ENCODE data around the gene BICC1. TPM values are rescaled to one million over a fixed set of nuclear protein-coding genes. Genes with fewer than 3 reads are reported as not detected.
A peak's percentile ranks its signal among the peaks of the same experiment; 100 is the strongest.

BICC1 gene
- total RNA-seq (2014; rRNA removed) (11.9 and 13.9 TPM in 2 replicates), Bru-seq, nascent RNA (percentile 70 among the genes with signal in this experiment), BruChase-seq, experiment 1, labeled RNA remaining after a 6-hour chase (percentile 58 among the genes with signal in this experiment), BruChase-seq, experiment 2, labeled RNA remaining after a 2-hour chase (percentile 61 among the genes with signal in this experiment)
- long read RNA-seq, full-length matches to known transcripts: 5 of 17 reads
- long read RNA-seq, partial matches to known transcripts: 4 of 17 reads
- long read RNA-seq, other reads (novel, unspliced or antisense): 8 of 17 reads

- CTCF ChIA-PET: interaction anchor here (1.4 kb wide), 1 partner anchor 18 kb away, joined by 3 read pairs; no protein-coding TSS in a partner anchor
- no peak for TF ChIP-seq EZH2 (IDR thresholded peaks at IDR 0.05; ENCODE audit: low read length, unreplicated experiment)
- no peak for TF ChIP-seq EZH2phosphoT487 (IDR thresholded peaks at IDR 0.05; ENCODE audit: borderline replicate concordance, low read length)
- no peak for TF ChIP-seq CTCF (conservative IDR thresholded peaks at IDR 0.05; ENCODE audit: low read depth, low read length)
- peak within 1 kb of the TSS; percentile 57 for H3K9ac ChIP-seq (ENCODE audit: low read length)
Measured at GRCh38 chr10:58512491-58513187, at the start of gene BICC1. TSS of gene BICC1 (plus strand) at chr10:58512872. CDS start at chr10:58513144, 272 bp downstream.

GRCh38 chr10:58464956-58465355, 47.7 kb upstream of the BICC1 start:
- Histone ChIP-seq H3K36me3 (ENCODE audit: low read depth, low read length) (no peaks in the 10 kb centered on the region), H3K9me2 (replicated peaks; ENCODE audit: low read length) (no peaks in the 10 kb centered on the region), H3K27me3 (ENCODE audit: low read length) (peaks cover 23% of the 10 kb centered on the region), H3K9ac (ENCODE audit: low read length) (no peak overlapping the region), H3K27ac (ENCODE audit: low read length) (no peak overlapping the region), H3K79me2 (ENCODE audit: low read length) (no peaks in the 10 kb centered on the region), H3K9me3 (ENCODE audit: low read length) (no peaks in the 10 kb centered on the region), H3K4me2 (ENCODE audit: low read length) (no peak overlapping the region), H4K20me1 (ENCODE audit: low read length) (no peaks in the 10 kb centered on the region), H3F3A (ENCODE audit: low read length, unreplicated experiment) (no peaks in the 10 kb centered on the region), H2AFZ (ENCODE audit: low read length) (no peak overlapping the region), H3K4me3 (ENCODE audit: low read length) (no peak overlapping the region), H3K4me1 (ENCODE audit: insufficient read depth, low read length) (peaks cover 5% of the 10 kb centered on the region; the same call in 1 of the 2 replicates)
- TF ChIP-seq EZH2phosphoT487 (IDR thresholded peaks at IDR 0.05; ENCODE audit: borderline replicate concordance, low read length) (no peak), EZH2 (IDR thresholded peaks at IDR 0.05; ENCODE audit: low read length, unreplicated experiment) (no peak), CTCF (conservative IDR thresholded peaks at IDR 0.05; ENCODE audit: low read depth, low read length) (0 out of 2 replicates have a peak, but pooled peaks have one; percentile 21)
- ATAC-seq (no peak), DNase-seq (no peak)
- POLR2A ChIA-PET (ENCODE audit: unreplicated experiment): no interaction called here
- intact Hi-C loops (cut with micrococcal nuclease): no loop called here
- CTCF ChIA-PET: no interaction called here
- no TSS peak for BruUV-seq (replicated peaks)

More at GRCh38 chr10:58512491-58513187, at the start of gene BICC1:
- H3K9me3 ChIP-seq (ENCODE audit: low read length): no peaks in the 10 kb centered on the region
- H3K4me2 ChIP-seq (ENCODE audit: low read length): peak within 1 kb of the TSS; percentile 82
- no peaks in the 10 kb centered on the region for H3F3A ChIP-seq (ENCODE audit: low read length, unreplicated experiment)
- ATAC-seq: peak; percentile 57
- BruUV-seq (replicated peaks): no TSS peak
- peak within 1 kb of the TSS; percentile 71 for H2AFZ ChIP-seq (ENCODE audit: low read length)
- peak within 1 kb of the TSS; percentile 4; the same call in 1 of the 2 replicates for H3K27ac ChIP-seq (ENCODE audit: low read length)
- no peaks in the 10 kb centered on the region for H4K20me1 ChIP-seq (ENCODE audit: low read length)
- POLR2A ChIA-PET (ENCODE audit: unreplicated experiment): interaction anchor here (0.6 kb wide), 1 partner anchor 121 kb away, joined by 30 read pairs; no protein-coding TSS in a partner anchor
- peaks cover 38% of the 10 kb centered on the region for H3K79me2 ChIP-seq (ENCODE audit: low read length)
- intact Hi-C loops (cut with micrococcal nuclease): loop anchor here (10.0 kb wide), 1 partner anchor 218 kb away; no protein-coding TSS in a partner anchor
- H3K27me3 ChIP-seq (ENCODE audit: low read length): peaks cover 46% of the 10 kb centered on the region
- H3K9me2 ChIP-seq (replicated peaks; ENCODE audit: low read length): no peaks in the 10 kb centered on the region
- peaks cover 18% of the 10 kb centered on the region; the same call in 1 of the 2 replicates for H3K4me1 ChIP-seq (ENCODE audit: insufficient read depth, low read length)
- H3K4me3 ChIP-seq (ENCODE audit: low read length): peak within 1 kb of the TSS; percentile 72
- DNase-seq: peak; percentile 37
- no peaks in the 10 kb centered on the region for H3K36me3 ChIP-seq (ENCODE audit: low read depth, low read length)

Measured in PC-3 (cell line).